H1 (cell line): Measurements from ENCODE around the gene SERGEF. TPM values are rescaled to one million over a fixed set of nuclear protein-coding genes. Genes with fewer than 3 reads are reported as not detected.

ENCODE experiments used
- CTCF ChIA-PET: fragments of 300-600 bp; sonication (Branson Sonifier 250); formaldehyde crosslinking; loops from one replicate; lab custom pipeline; 2021; ENCODE audit not compliant: partially characterized antibody; lab: Charles Lee
- POLR2A ChIA-PET: fragments of 300-600 bp; sonication (Branson Sonifier 250); formaldehyde crosslinking; loops from one replicate; lab custom pipeline; 2021; ENCODE audit warnings: inconsistent platforms; ENCODE audit not compliant: partially characterized antibody; lab: Charles Lee
- DNase-seq, 2 experiments: peaks; one replicate each; pipeline versions ENCODE4 v3.0.0 to v3.0.0-alpha.2; 2010 to 2022; ENCODE audit warnings: low spot score in 2 of 2, low read depth in 1 of 2, mixed read lengths in 1 of 2
- FAIRE-seq: peaks from 2 replicates; lab custom pipeline; 2011; peaks lifted over from hg19 to GRCh38; lab: Jason Lieb, UNC
- H2AFZ ChIP-seq: 2 replicates; pipeline ENCODE4 v1.8.1; 2012; ENCODE audit warnings: low read length, inconsistent platforms
- H2AK5ac ChIP-seq: 2 replicates; pipeline ENCODE4 v1.6.1; 2013; ENCODE audit warnings: low read depth, low read length
- H2BK120ac ChIP-seq: replicated peaks from 2 replicates; pipeline ENCODE3; 2013; ENCODE audit warnings: low read depth, low read length, inconsistent platforms
- H2BK12ac ChIP-seq: 2 replicates; pipeline ENCODE4 v1.6.1; 2013; ENCODE audit warnings: low read depth, low read length
- H2BK15ac ChIP-seq: 2 replicates; pipeline ENCODE4 v1.6.1; 2013; ENCODE audit warnings: low read length
- H2BK20ac ChIP-seq: 2 replicates; pipeline ENCODE4 v1.6.1; 2013; ENCODE audit warnings: low read length
- H2BK5ac ChIP-seq: 2 replicates; pipeline ENCODE4 v1.6.1; 2013; ENCODE audit warnings: low read depth, low read length
- H3K14ac ChIP-seq: 2 replicates; pipeline ENCODE4 v1.6.1; 2013; ENCODE audit warnings: inconsistent platforms; ENCODE audit not compliant: insufficient read length
- H3K18ac ChIP-seq: 2 replicates; pipeline ENCODE4 v1.6.1; 2013; ENCODE audit warnings: low read length; ENCODE audit errors: extremely low read depth
- H3K23ac ChIP-seq: 2 replicates; pipeline ENCODE4 v1.6.1; 2013; ENCODE audit warnings: inconsistent platforms; ENCODE audit not compliant: insufficient read length
- H3K23me2 ChIP-seq: 2 replicates; pipeline ENCODE4 v1.6.1; 2013; ENCODE audit warnings: low read depth, low read length
- H3K27ac ChIP-seq: 2 replicates; pipeline ENCODE4 v1.6.1; 2011; ENCODE audit warnings: low read depth, low read length, inconsistent platforms
- H3K27me3 ChIP-seq, 4 experiments: replicated peaks in 1 of 4; 1 replicate in 1 of 4; 2 replicates in 3 of 4; pipeline versions ENCODE4 v1.6.1 to v1.8.1; 2011 to 2013; ENCODE audit warnings: low read length in 3 of 4, mild to moderate bottlenecking in 3 of 4, inconsistent platforms in 2 of 4, mixed read lengths in 2 of 4, moderate library complexity in 1 of 4; ENCODE audit not compliant: control insufficient read depth in 3 of 4, insufficient read depth in 3 of 4; ENCODE audit errors: extremely low read depth in 1 of 4
- H3K36me3 ChIP-seq, 4 experiments: 2 replicates each; pipeline versions ENCODE4 v1.6.1 to v1.8.1; 2011 to 2013; ENCODE audit warnings: mild to moderate bottlenecking in 4 of 4, low read length in 3 of 4, moderate library complexity in 2 of 4, control low read depth in 1 of 4, inconsistent platforms in 1 of 4; ENCODE audit not compliant: insufficient read depth in 4 of 4, control insufficient read depth in 2 of 4
- H3K4ac ChIP-seq: replicated peaks from 2 replicates; pipeline ENCODE3; 2013; ENCODE audit warnings: low read length, low read depth, mixed read lengths, inconsistent platforms; ENCODE audit not compliant: insufficient read length
- H3K4me1 ChIP-seq, 4 experiments: replicated peaks in 1 of 4; 1 replicate in 1 of 4; 2 replicates in 3 of 4; pipeline versions ENCODE4 v1.6.1 to v1.8.1; 2011 to 2013; ENCODE audit warnings: low read length in 3 of 4, inconsistent platforms in 2 of 4, mixed read lengths in 1 of 4; ENCODE audit not compliant: insufficient read depth in 4 of 4, control insufficient read depth in 3 of 4
- H3K4me2 ChIP-seq, 2 experiments: 2 replicates each; pipeline versions ENCODE4 v1.6.1 to v1.8.1; 2011 to 2013; ENCODE audit warnings: low read depth in 2 of 2, low read length in 2 of 2, control low read depth in 1 of 2, inconsistent platforms in 1 of 2, mild to moderate bottlenecking in 1 of 2; ENCODE audit not compliant: insufficient read depth in 1 of 2
- H3K4me3 ChIP-seq, 4 experiments: fragments of 200-600, 300-600 bp in 1 of 4; sonication (generic), shearing (Covaris generic), sonication (Bioruptor Twin) in 1 of 4; 2 replicates each; pipeline versions ENCODE4 v1.5.1 to v1.8.1; 2011 to 2016; ENCODE audit warnings: low read length in 4 of 4, low read depth in 3 of 4, control low read depth in 2 of 4, inconsistent platforms in 2 of 4, mild to moderate bottlenecking in 2 of 4, mixed read lengths in 1 of 4, moderate library complexity in 1 of 4; ENCODE audit not compliant: insufficient read depth in 2 of 4; ENCODE audit errors: extremely low read depth in 1 of 4
- H3K56ac ChIP-seq: replicated peaks from 2 replicates; pipeline ENCODE3; 2013; ENCODE audit warnings: low read depth, mild to moderate bottlenecking, mixed read lengths, low read length, inconsistent platforms; ENCODE audit not compliant: insufficient read length
- H3K79me1 ChIP-seq: 2 replicates; pipeline ENCODE4 v1.6.1; 2013; ENCODE audit warnings: low read depth, low read length, control low read depth
- H3K79me2 ChIP-seq, 2 experiments: 2 replicates each; pipeline versions ENCODE4 v1.6.1 to v1.8.1; 2012 to 2013; ENCODE audit warnings: low read length in 2 of 2, mild to moderate bottlenecking in 2 of 2, inconsistent platforms in 1 of 2; ENCODE audit not compliant: insufficient read depth in 2 of 2, control insufficient read depth in 1 of 2
- H3K9ac ChIP-seq, 4 experiments: replicated peaks in 1 of 4; 1 replicate in 1 of 4; 2 replicates in 3 of 4; pipeline versions ENCODE4 v1.6.1 to v1.8.1; 2011 to 2013; ENCODE audit warnings: low read depth in 3 of 4, low read length in 3 of 4, control low read depth in 2 of 4, mild to moderate bottlenecking in 2 of 4, moderate library complexity in 2 of 4, inconsistent platforms in 1 of 4; ENCODE audit errors: extremely low read depth in 1 of 4
- H3K9me3 ChIP-seq, 2 experiments: 2 replicates each; pipeline versions ENCODE4 v1.6.1 to v1.8.1; 2012 to 2013; ENCODE audit warnings: mild to moderate bottlenecking in 2 of 2, moderate library complexity in 2 of 2, control low read depth in 1 of 2, inconsistent platforms in 1 of 2, low read depth in 1 of 2, low read length in 1 of 2, mixed read lengths in 1 of 2; ENCODE audit not compliant: insufficient read depth in 2 of 2
- H4K20me1 ChIP-seq, 2 experiments: replicated peaks in 1 of 2; 2 replicates each; pipeline versions ENCODE3 to v1.8.1; 2011 to 2013; ENCODE audit warnings: inconsistent platforms in 2 of 2, low read length in 2 of 2, mild to moderate bottlenecking in 1 of 2; ENCODE audit not compliant: insufficient read depth in 2 of 2, control insufficient read depth in 1 of 2
- H4K5ac ChIP-seq: 2 replicates; pipeline ENCODE4 v1.6.1; 2013; ENCODE audit warnings: low read length, low read depth, mixed read lengths, inconsistent platforms; ENCODE audit not compliant: insufficient read length
- H4K8ac ChIP-seq: 2 replicates; pipeline ENCODE4 v1.8.0; 2013; ENCODE audit warnings: mild to moderate bottlenecking, moderate library complexity, low read length, inconsistent platforms; ENCODE audit not compliant: insufficient read depth; ENCODE audit errors: extremely low read depth
- H4K91ac ChIP-seq: replicated peaks from 2 replicates; pipeline ENCODE3; 2013; ENCODE audit warnings: low read length, mixed read lengths, inconsistent platforms; ENCODE audit not compliant: insufficient read length
- ASH2L ChIP-seq: fragments of 200-600, 300-600 bp; sonication (generic); IDR thresholded peaks from one replicate; pipeline ENCODE4 v1.7.1; 2017; ENCODE audit warnings: low read length
- CBX5 ChIP-seq: fragments of 300-800, 300-1000 bp; sonication (generic); IDR thresholded peaks from 2 replicates; pipeline ENCODE4 v1.7.1; 2016; ENCODE audit warnings: antibody characterized with exemption, low read length, low read depth
- CHD1 ChIP-seq: IDR thresholded peaks from 2 replicates; pipeline ENCODE4 v1.6.1; 2012; ENCODE audit warnings: low read depth, low read length, improper control_type of control experiment
- CTBP2 ChIP-seq: IDR thresholded peaks from 2 replicates; pipeline ENCODE4 v1.7.0; 2011; ENCODE audit warnings: borderline replicate concordance, mild to moderate bottlenecking, moderate library complexity, mixed read lengths, low read length; ENCODE audit not compliant: insufficient read depth, insufficient read length
- GABPA ChIP-seq: IDR thresholded peaks from 2 replicates; pipeline ENCODE4 v1.6.1; 2011; ENCODE audit warnings: mild to moderate bottlenecking, low read length, moderate library complexity, borderline replicate concordance; ENCODE audit not compliant: insufficient read depth
- POU5F1 ChIP-seq: IDR thresholded peaks from 2 replicates; pipeline ENCODE4 v1.6.1; 2011; ENCODE audit warnings: low read depth, mild to moderate bottlenecking, low read length, moderate library complexity
- RAD21 ChIP-seq, 2 experiments: IDR thresholded peaks in 1 of 2; conservative IDR thresholded peaks in 1 of 2; 2 replicates each; pipeline ENCODE4 v1.6.1; 2011; ENCODE audit warnings: low read depth in 2 of 2, low read length in 2 of 2, improper control_type of control experiment in 1 of 2, inconsistent platforms in 1 of 2, mild to moderate bottlenecking in 1 of 2, moderate library complexity in 1 of 2
- RFX5 ChIP-seq: IDR thresholded peaks from 2 replicates; pipeline ENCODE4 v1.6.1; 2011; ENCODE audit warnings: low read depth, low read length, improper control_type of control experiment, borderline replicate concordance
- RXRA ChIP-seq: IDR thresholded peaks from 2 replicates; pipeline ENCODE4 v1.6.1; 2011; ENCODE audit warnings: low read depth, mild to moderate bottlenecking, low read length, moderate library complexity; ENCODE audit not compliant: insufficient read depth
- SP1 ChIP-seq: IDR thresholded peaks from 2 replicates; pipeline ENCODE4 v1.6.1; 2011; ENCODE audit warnings: low read depth, low read length
- TBP ChIP-seq: IDR thresholded peaks from 2 replicates; pipeline ENCODE4 v1.6.1; 2011; ENCODE audit warnings: low read depth, low read length, improper control_type of control experiment
- TCF12 ChIP-seq: IDR thresholded peaks from 2 replicates; pipeline ENCODE4 v1.6.1; 2011; ENCODE audit warnings: low read depth, mild to moderate bottlenecking, low read length
- WGBS, 2 experiments: shearing (Covaris generic) in 1 of 2; methylation state at CpG; one replicate each; pipeline versions ENCODE4 v1.1.6 to v1.1.7; 2013 to 2015; ENCODE audit warnings: low lambda C conversion rate in 2 of 2, mixed read lengths in 2 of 2, inconsistent platforms in 1 of 2, low coverage in 1 of 2, missing lambda C conversion rate in 1 of 2; ENCODE audit not compliant: insufficient replicate concordance in 2 of 2, insufficient coverage in 1 of 2, insufficient read length in 1 of 2; ENCODE audit errors: extremely low coverage in 1 of 2, missing lambda C conversion rate in 1 of 2; 5-methylcytosine and 5-hydroxymethylcytosine counted together
- polyA plus RNA-seq, 7 experiments: library from polyadenylated mRNA; depleted of rRNA in 3 of 7; stranded (reverse) in 5 of 7; unstranded in 2 of 7; fragments of >200 nt in 5 of 7; fragments of 200-250 nt in 2 of 7; gene quantifications; 1 replicate in 5 of 7; 2 replicates in 1 of 7; 4 replicates in 1 of 7; pipeline versions ENCODE4 v1.2.1 to v1.2.3, GENCODE V29; 2011 to 2013; ENCODE audit warnings: missing spikeins in 2 of 7, mixed read lengths in 2 of 7
- total RNA-seq: library from RNA; stranded (reverse); fragmentation: NEBNext Ultra II Directional; extraction: Animal tissue kit (Norgen Biotek cat#: 25700); gene quantifications from 2 replicates; pipeline ENCODE4 v1.2.1, GENCODE V29; 2021

Gene SERGEF
- total and polyA plus RNA-seq, 2 of the 8 experiments (the other 6 are each of a cell fraction or from before 2014, with no cell fraction given), result 16.6 to 28.8 TPM

DNA sequence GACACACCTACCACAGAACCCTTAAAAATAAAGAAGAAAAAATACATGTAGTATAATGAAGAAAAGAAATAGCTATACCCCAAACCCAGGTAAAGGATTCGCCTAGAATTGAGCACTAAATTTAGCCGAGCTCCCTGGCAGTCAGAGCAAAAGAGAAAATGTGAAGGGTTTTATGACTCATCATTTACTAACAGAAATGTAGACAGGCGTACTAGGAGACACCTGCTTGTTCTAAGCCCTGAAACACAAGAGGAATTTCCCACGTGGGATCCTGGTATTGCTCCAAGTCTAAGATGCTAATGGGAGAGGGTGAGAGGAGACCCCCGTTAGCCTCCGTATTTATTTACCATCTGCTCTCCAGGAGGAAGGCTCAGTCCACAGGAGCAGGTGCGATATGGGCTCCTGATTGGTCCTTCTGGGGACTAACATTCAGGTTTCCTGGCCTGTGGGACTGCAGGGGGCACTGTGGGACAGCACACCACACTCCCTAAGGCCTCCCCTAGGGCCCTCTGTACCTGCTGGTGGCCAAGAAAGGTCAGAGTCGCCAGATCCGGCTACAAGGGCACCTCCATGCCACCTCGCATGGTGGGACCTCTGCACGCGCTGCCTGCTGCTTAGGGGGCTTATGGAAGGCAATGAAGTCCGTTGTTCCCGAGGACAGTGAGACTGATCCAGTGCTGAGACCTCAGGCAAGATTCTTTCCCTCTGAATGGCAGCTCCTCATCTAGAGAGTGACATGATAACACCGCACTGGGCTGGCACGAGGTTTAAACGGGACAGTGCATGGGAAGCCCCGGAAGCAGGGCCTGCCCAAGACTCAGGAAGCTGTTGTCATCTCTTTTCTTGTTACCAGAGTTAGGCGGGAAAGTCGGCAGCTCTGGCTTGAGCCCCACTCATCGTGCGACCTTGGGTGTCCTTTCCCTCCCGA lies 252.5 kb downstream of the SERGEF start:
- Histone ChIP-seq H3K4me1 (peaks cover 0 to 7% (median 1%) of the 10 kb centered on the region in 4 experiments; a peak in 3 of 7 replicates), H3K23me2 (peaks cover 9% of the 10 kb centered on the region; the same call in 1 of the 2 replicates), H3K9me3 (no peaks in the 10 kb centered on the region), H3K79me1 (no peaks in the 10 kb centered on the region), H2BK5ac (no peak overlapping the region), H2BK20ac (no peak overlapping the region), H2AFZ (no peak overlapping the region), H3K18ac (no peak overlapping the region), H3K14ac (no peak overlapping the region), H3K4me3 (no peak overlapping the region), H2BK12ac (no peak overlapping the region), H3K4me2 (no peak overlapping the region), H3K27ac (no peak overlapping the region), H3K79me2 (no peaks in the 10 kb centered on the region), H4K91ac (no peak overlapping the region), H3K27me3 (no peaks in the 10 kb centered on the region), H2BK15ac (no peak overlapping the region), H3K4ac (no peak overlapping the region), H2BK120ac (no peak overlapping the region), H2AK5ac (no peak overlapping the region), H4K8ac (no peak overlapping the region), H3K56ac (no peak overlapping the region), H3K36me3 (no peaks in the 10 kb centered on the region), H4K20me1 (peaks cover 0 to 2% of the 10 kb centered on the region in 2 experiments), H3K23ac (no peak overlapping the region), H3K9ac (no peak overlapping the region), H4K5ac (no peak overlapping the region)
- POLR2A ChIA-PET, result no interaction called here
- WGBS, 2 experiments, result 61% methylated on average over 23 of the region's 23 CpGs; no CpG with 5 or more reads in 1 of the 2 experiments
- FAIRE-seq (peak; percentile 88), DNase-seq (peak; percentile 77 to 84)
- CTCF ChIA-PET, result interaction anchor here (0.6 to 6.7 kb wide), 48 partner anchors 8 to 227 kb away, joined by 3 to 82 read pairs (median 4); partner anchors contain the start of gene KCNC1
- TF ChIP-seq CTBP2 (peak; percentile 33), TBP (no peak), TCF12 (0 out of 2 replicates have a peak, but pooled peaks have one; percentile 13), SP1 (no peak), CBX5 (no peak), RFX5 (no peak), RAD21 (IDR thresholded peaks at IDR 0.05 in 1 of 2, conservative IDR thresholded peaks at IDR 0.05 in 1 of 2; ENCODE audit: low read depth in 2 of 2, low read length in 2 of 2) (peak; percentile 95 to 96), ASH2L (no peak), GABPA (no peak), CHD1 (no peak), RXRA (no peak), POU5F1 (no peak)
